ENCODE data around the gene SLC44A4. TPM values are rescaled to one million over a fixed set of nuclear protein-coding genes. Genes with fewer than 3 reads are reported as not detected.
"Not testable (repeated sequence)": the region's sequence is repeated elsewhere in the genome, so short reads cannot be mapped to it uniquely, and the experiment has no call there.

Gene SLC44A4
- total RNA-seq, 5 donors from 2014 or later (not counting 1 experiment from before 2014, with no cell fraction given): 0.13 to 0.96 (median 0.57) TPM; not detected in 2

DNA sequence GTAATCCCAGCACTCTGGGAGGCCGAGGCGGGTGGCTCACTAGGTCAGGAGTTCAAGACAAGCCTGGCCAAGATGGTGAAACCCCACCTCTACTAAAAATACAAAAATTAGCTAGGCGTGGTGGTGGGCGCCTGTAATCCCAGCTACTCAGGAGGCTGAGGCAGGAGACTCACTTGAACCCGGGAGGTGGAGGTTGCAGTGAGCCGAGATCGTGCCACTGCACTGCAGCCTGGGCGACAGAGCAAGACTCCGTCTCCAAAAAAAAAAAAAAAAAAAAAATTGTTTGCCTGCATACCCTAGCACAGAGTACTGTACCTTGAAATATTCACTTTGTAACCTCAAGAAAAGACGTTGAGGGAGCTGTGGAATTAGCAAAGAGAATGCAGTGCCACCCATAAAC lies 58.4 kb downstream of the SLC44A4 start:
- peaks cover 29 to 59% (median 45%) of the 10 kb centered on the region in 3 donors for H3K4me1 Mint-ChIP-seq
- H3K36me3 Mint-ChIP-seq; H3K9me3 ChIP-seq; H3K27me3 ChIP-seq (replicated peaks in 1 of 2; ENCODE audit: control insufficient read depth in 2 of 2, extremely low read depth in 1 of 2, insufficient read depth in 2 of 2, low read length in 1 of 2); H3K9me3 Mint-ChIP-seq; ATAC-seq (replicated peaks in 1 of 4); POLR2A ChIA-PET; H3K27ac ChIP-seq (ENCODE audit: low read length); H3K36me3 ChIP-seq (ENCODE audit: control insufficient read depth in 2 of 2, extremely low read depth in 1 of 2, insufficient read depth in 1 of 2, low read length in 1 of 2); H3K4me3 ChIP-seq (ENCODE audit: control insufficient read depth in 1 of 2, extremely low read depth in 1 of 2, low read length in 1 of 2); DNase-seq; H3K27me3 Mint-ChIP-seq: not testable (repeated sequence)
- CTCF ChIA-PET: interaction anchor here in 1 of 2 donors (0.9 kb wide), 1 partner anchor 14 kb away, joined by 3 read pairs; the partner anchor contains the start of gene LSM2
- WGBS (ENCODE audit: insufficient coverage): no CpG with 5 or more reads among the region's 10 CpGs
- peak overlapping the region; percentile 98 to 99 for H3K27ac Mint-ChIP-seq
- H3K4me3 Mint-ChIP-seq: peak overlapping the region; percentile 93 to 95 (median 95)
- H3K4me1 ChIP-seq (ENCODE audit: control insufficient read depth in 1 of 2, extremely low read depth in 1 of 2, insufficient read depth in 2 of 2, low read length in 2 of 2): peaks cover 10 to 42% of the 10 kb centered on the region in 2 experiments

DNA sequence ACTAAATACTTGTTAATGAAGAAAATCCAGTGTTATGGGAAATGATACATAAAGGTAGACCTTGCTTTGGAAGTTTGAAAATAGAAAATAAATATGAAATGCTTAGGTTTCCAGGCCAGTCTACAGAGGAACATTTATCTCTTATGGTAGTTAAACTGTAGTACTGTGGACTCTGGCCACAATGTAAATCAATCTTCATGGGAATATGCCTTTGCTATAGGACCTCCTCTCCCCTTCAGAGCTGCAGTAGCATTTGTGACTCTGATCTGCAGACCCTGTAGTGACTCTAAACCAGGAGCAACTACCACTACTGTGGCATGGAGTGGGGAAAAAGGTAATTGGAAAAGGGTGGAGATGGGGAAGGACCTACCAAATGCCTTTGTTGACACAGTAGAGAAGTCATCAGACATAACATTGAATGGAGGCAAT lies 58.9 kb downstream of the SLC44A4 start:
- DNase-seq (no peak), ATAC-seq (replicated peaks in 1 of 4) (no peak)
- CTCF ChIA-PET: interaction anchor here in 1 of 2 donors (0.6 to 0.9 kb wide), 3 partner anchors 13 to 103 kb away, joined by 3 to 4 read pairs (median 3); partner anchors contain the start of gene LSM2
- Histone ChIP-seq H3K27ac (ENCODE audit: low read length) (no peak overlapping the region), H3K4me1 (ENCODE audit: control insufficient read depth in 1 of 2, extremely low read depth in 1 of 2, insufficient read depth in 2 of 2, low read length in 2 of 2) (peaks cover 10 to 42% of the 10 kb centered on the region in 2 experiments), H3K27me3 (replicated peaks in 1 of 2; ENCODE audit: control insufficient read depth in 2 of 2, extremely low read depth in 1 of 2, insufficient read depth in 2 of 2, low read length in 1 of 2) (no peaks in the 10 kb centered on the region), H3K36me3 (ENCODE audit: control insufficient read depth in 2 of 2, extremely low read depth in 1 of 2, insufficient read depth in 1 of 2, low read length in 1 of 2) (no peaks in the 10 kb centered on the region), H3K4me3 (ENCODE audit: control insufficient read depth in 1 of 2, extremely low read depth in 1 of 2, low read length in 1 of 2) (no peak overlapping the region), H3K9me3 (no peaks in the 10 kb centered on the region)
- Mint-ChIP-seq H3K27me3 (no peaks in the 10 kb centered on the region), H3K36me3 (no peaks in the 10 kb centered on the region), H3K9me3 (no peaks in the 10 kb centered on the region), H3K4me1 (peaks cover 29 to 54% (median 43%) of the 10 kb centered on the region in 3 donors), H3K4me3 (peak overlapping the region in 2 of 3 donors; percentile 35 to 67), H3K27ac (peak overlapping the region; percentile 80 to 87)
- POLR2A ChIA-PET: interaction anchor here in 1 of 2 donors (0.6 kb wide), 1 partner anchor 17 kb away, joined by 4 read pairs; no protein-coding TSS in a partner anchor

- ATAC-seq (replicated peaks in 1 of 4); DNase-seq; H3K36me3 Mint-ChIP-seq; H3K9me3 ChIP-seq; H3K36me3 ChIP-seq (ENCODE audit: control insufficient read depth in 2 of 2, extremely low read depth in 1 of 2, insufficient read depth in 1 of 2, low read length in 1 of 2); H3K27me3 Mint-ChIP-seq; H3K9me3 Mint-ChIP-seq; H3K27me3 ChIP-seq (replicated peaks in 1 of 2; ENCODE audit: control insufficient read depth in 2 of 2, extremely low read depth in 1 of 2, insufficient read depth in 2 of 2, low read length in 1 of 2): not testable (repeated sequence)
- peak overlapping the region; percentile 95 to 97 for H3K27ac Mint-ChIP-seq
- ChIA-PET CTCF (interaction anchor here in 1 of 2 donors (0.9 to 1.0 kb wide), 2 partner anchors 13 to 80 kb away, joined by 3 to 6 read pairs; no protein-coding TSS in a partner anchor), POLR2A (interaction anchor here in 1 of 2 donors (0.6 kb wide), 1 partner anchor 200 kb away, joined by 16 read pairs; no protein-coding TSS in a partner anchor)
- peaks cover 38 to 61% (median 51%) of the 10 kb centered on the region in 3 donors for H3K4me1 Mint-ChIP-seq
- H3K4me3 Mint-ChIP-seq: peak overlapping the region; percentile 72 to 90 (median 85)
- H3K27ac ChIP-seq (ENCODE audit: low read length): peak overlapping the region; percentile 68
- peaks cover 15 to 53% of the 10 kb centered on the region in 2 experiments for H3K4me1 ChIP-seq (ENCODE audit: control insufficient read depth in 1 of 2, extremely low read depth in 1 of 2, insufficient read depth in 2 of 2, low read length in 2 of 2)
- H3K4me3 ChIP-seq (ENCODE audit: control insufficient read depth in 1 of 2, extremely low read depth in 1 of 2, low read length in 1 of 2): peak overlapping the region; percentile 26 to 63
- 12% methylated on average over 3 of the region's 8 CpGs for WGBS (ENCODE audit: insufficient coverage)
These were observed 60.8 kb downstream of the SLC44A4 start for GRCh38 chr6:31817929-31818511.

DNA sequence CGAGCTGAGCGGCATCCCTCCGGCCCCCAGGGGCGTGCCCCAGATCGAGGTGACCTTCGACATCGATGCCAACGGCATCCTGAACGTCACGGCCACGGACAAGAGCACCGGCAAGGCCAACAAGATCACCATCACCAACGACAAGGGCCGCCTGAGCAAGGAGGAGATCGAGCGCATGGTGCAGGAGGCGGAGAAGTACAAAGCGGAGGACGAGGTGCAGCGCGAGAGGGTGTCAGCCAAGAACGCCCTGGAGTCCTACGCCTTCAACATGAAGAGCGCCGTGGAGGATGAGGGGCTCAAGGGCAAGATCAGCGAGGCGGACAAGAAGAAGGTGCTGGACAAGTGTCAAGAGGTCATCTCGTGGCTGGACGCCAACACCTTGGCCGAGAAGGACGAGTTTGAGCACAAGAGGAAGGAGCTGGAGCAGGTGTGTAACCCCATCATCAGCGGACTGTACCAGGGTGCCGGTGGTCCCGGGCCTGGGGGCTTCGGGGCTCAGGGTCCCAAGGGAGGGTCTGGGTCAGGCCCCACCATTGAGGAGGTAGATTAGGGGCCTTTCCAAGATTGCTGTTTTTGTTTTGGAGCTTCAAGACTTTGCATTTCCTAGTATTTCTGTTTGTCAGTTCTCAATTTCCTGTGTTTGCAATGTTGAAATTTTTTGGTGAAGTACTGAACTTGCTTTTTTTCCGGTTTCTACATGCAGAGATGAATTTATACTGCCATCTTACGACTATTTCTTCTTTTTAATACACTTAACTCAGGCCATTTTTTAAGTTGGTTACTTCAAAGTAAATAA lies 61.5 kb downstream of the SLC44A4 start:
- H3K36me3 Mint-ChIP-seq: not testable (repeated sequence)

GRCh38 chr6:31815025-31815838 lies 63.6 kb downstream of the SLC44A4 start, which contains the start of the genes HSPA1A and HSPA1L:
TSS of gene HSPA1A (plus strand) at chr6:31815543. CDS start at chr6:31815757, 214 bp downstream.
TSS of gene HSPA1L (minus strand) at chr6:31815283. CDS start at chr6:31811972, 3,311 bp downstream.
- WGBS (ENCODE audit: insufficient coverage): under 1% methylated on average over 45 of the region's 56 CpGs
- H3K27me3 ChIP-seq (replicated peaks in 1 of 2; ENCODE audit: control insufficient read depth in 2 of 2, extremely low read depth in 1 of 2, insufficient read depth in 2 of 2, low read length in 1 of 2): no peaks in the 10 kb centered on the region
- peak within 1 kb of the TSS; percentile 88 to 90 for H3K4me3 ChIP-seq (ENCODE audit: control insufficient read depth in 1 of 2, extremely low read depth in 1 of 2, low read length in 1 of 2)
- no peaks in the 10 kb centered on the region for H3K9me3 ChIP-seq
- no peaks in the 10 kb centered on the region for H3K9me3 Mint-ChIP-seq
- H3K27ac ChIP-seq (ENCODE audit: low read length): peak within 1 kb of the TSS; percentile 69
- H3K36me3 ChIP-seq (ENCODE audit: control insufficient read depth in 2 of 2, extremely low read depth in 1 of 2, insufficient read depth in 1 of 2, low read length in 1 of 2): peaks cover 8 to 15% of the 10 kb centered on the region in 2 donors
- H3K27ac Mint-ChIP-seq: peak within 1 kb of the TSS; percentile 90 to 94
- ChIA-PET CTCF (interaction anchor here (0.6 to 0.9 kb wide), 4 partner anchors 8 to 263 kb away, joined by 3 to 6 read pairs (median 4); partner anchors contain the start of genes DDAH2 (in 1 of the 2) and LSM2 (in 1 of the 2)), POLR2A (interaction anchor here (0.6 to 0.8 kb wide), 3 partner anchors 9 to 303 kb away, joined by 4 to 16 read pairs (median 5); partner anchors contain the start of gene LSM2 (in 1 of the 2))
- H3K4me3 Mint-ChIP-seq: peak within 1 kb of the TSS; percentile 89 to 92 (median 90)
- peaks cover 10% of the 10 kb centered on the region for H3K36me3 Mint-ChIP-seq
- H3K27me3 Mint-ChIP-seq: no peaks in the 10 kb centered on the region
- ATAC-seq (replicated peaks in 1 of 4) (peak; percentile 7 to 19 (median 12)), DNase-seq (peak in 7 of 35 experiments; percentile 22 to 65 (median 35))
- H3K4me1 ChIP-seq (ENCODE audit: control insufficient read depth in 1 of 2, extremely low read depth in 1 of 2, insufficient read depth in 2 of 2, low read length in 2 of 2): peaks cover 9 to 48% of the 10 kb centered on the region in 2 experiments
- peaks cover 30 to 54% (median 44%) of the 10 kb centered on the region in 3 donors for H3K4me1 Mint-ChIP-seq

More for the DNA sequence above, 61.5 kb downstream of the SLC44A4 start:
- peak in 6 of 35 experiments; percentile 17 to 67 (median 51) for DNase-seq
- not testable (repeated sequence) for H3K9me3 ChIP-seq; H3K9me3 Mint-ChIP-seq; H3K27me3 ChIP-seq (replicated peaks in 1 of 2; ENCODE audit: control insufficient read depth in 2 of 2, extremely low read depth in 1 of 2, insufficient read depth in 2 of 2, low read length in 1 of 2); H3K27me3 Mint-ChIP-seq; H3K36me3 ChIP-seq (ENCODE audit: control insufficient read depth in 2 of 2, extremely low read depth in 1 of 2, insufficient read depth in 1 of 2, low read length in 1 of 2)
- ChIA-PET CTCF (interaction anchor here in 1 of 2 donors (0.6 to 1.0 kb wide), 4 partner anchors 14 to 79 kb away, joined by 3 to 6 read pairs (median 3); partner anchors contain the start of genes NEU1 and VARS1), POLR2A (interaction anchor here in 1 of 2 donors (0.6 kb wide), 1 partner anchor 200 kb away, joined by 16 read pairs; no protein-coding TSS in a partner anchor)
- H3K4me3 Mint-ChIP-seq: peak overlapping the region; percentile 72 to 90 (median 85)
- peak overlapping the region; percentile 26 to 63 for H3K4me3 ChIP-seq (ENCODE audit: control insufficient read depth in 1 of 2, extremely low read depth in 1 of 2, low read length in 1 of 2)
- H3K27ac ChIP-seq (ENCODE audit: low read length): peak overlapping the region; percentile 68
- ATAC-seq (replicated peaks in 1 of 4): peak; percentile 54 to 64 (median 60)
- WGBS (ENCODE audit: insufficient coverage): 5% methylated on average over 7 of the region's 37 CpGs
- H3K27ac Mint-ChIP-seq: peak overlapping the region; percentile 95 to 97
- H3K4me1 ChIP-seq (ENCODE audit: control insufficient read depth in 1 of 2, extremely low read depth in 1 of 2, insufficient read depth in 2 of 2, low read length in 2 of 2): peaks cover 12 to 53% of the 10 kb centered on the region in 2 experiments
- peaks cover 41 to 61% (median 51%) of the 10 kb centered on the region in 3 donors for H3K4me1 Mint-ChIP-seq
